H1 (cell line): Measurements from ENCODE around the gene EPHA5. TPM values are rescaled to one million over a fixed set of nuclear protein-coding genes. Genes with fewer than 3 reads are reported as not detected.

ENCODE experiments used
- CTCF ChIA-PET: fragments of 300-600 bp; sonication (Branson Sonifier 250); formaldehyde crosslinking; loops from one replicate; lab custom pipeline; 2021; ENCODE audit not compliant: partially characterized antibody; lab: Charles Lee
- POLR2A ChIA-PET: fragments of 300-600 bp; sonication (Branson Sonifier 250); formaldehyde crosslinking; loops from one replicate; lab custom pipeline; 2021; ENCODE audit warnings: inconsistent platforms; ENCODE audit not compliant: partially characterized antibody; lab: Charles Lee
- DNase-seq, 2 experiments: peaks; one replicate each; pipeline versions ENCODE4 v3.0.0 to v3.0.0-alpha.2; 2010 to 2022; ENCODE audit warnings: low spot score in 2 of 2, low read depth in 1 of 2, mixed read lengths in 1 of 2
- FAIRE-seq: peaks from 2 replicates; lab custom pipeline; 2011; peaks lifted over from hg19 to GRCh38; lab: Jason Lieb, UNC
- H2AFZ ChIP-seq: 2 replicates; pipeline ENCODE4 v1.8.1; 2012; ENCODE audit warnings: low read length, inconsistent platforms
- H2AK5ac ChIP-seq: 2 replicates; pipeline ENCODE4 v1.6.1; 2013; ENCODE audit warnings: low read depth, low read length
- H2BK120ac ChIP-seq: replicated peaks from 2 replicates; pipeline ENCODE3; 2013; ENCODE audit warnings: low read depth, low read length, inconsistent platforms
- H2BK12ac ChIP-seq: 2 replicates; pipeline ENCODE4 v1.6.1; 2013; ENCODE audit warnings: low read depth, low read length
- H2BK15ac ChIP-seq: 2 replicates; pipeline ENCODE4 v1.6.1; 2013; ENCODE audit warnings: low read length
- H2BK20ac ChIP-seq: 2 replicates; pipeline ENCODE4 v1.6.1; 2013; ENCODE audit warnings: low read length
- H2BK5ac ChIP-seq: 2 replicates; pipeline ENCODE4 v1.6.1; 2013; ENCODE audit warnings: low read depth, low read length
- H3K14ac ChIP-seq: 2 replicates; pipeline ENCODE4 v1.6.1; 2013; ENCODE audit warnings: inconsistent platforms; ENCODE audit not compliant: insufficient read length
- H3K18ac ChIP-seq: 2 replicates; pipeline ENCODE4 v1.6.1; 2013; ENCODE audit warnings: low read length; ENCODE audit errors: extremely low read depth
- H3K23ac ChIP-seq: 2 replicates; pipeline ENCODE4 v1.6.1; 2013; ENCODE audit warnings: inconsistent platforms; ENCODE audit not compliant: insufficient read length
- H3K23me2 ChIP-seq: 2 replicates; pipeline ENCODE4 v1.6.1; 2013; ENCODE audit warnings: low read depth, low read length
- H3K27ac ChIP-seq: 2 replicates; pipeline ENCODE4 v1.6.1; 2011; ENCODE audit warnings: low read depth, low read length, inconsistent platforms
- H3K27me3 ChIP-seq, 4 experiments: replicated peaks in 1 of 4; 1 replicate in 1 of 4; 2 replicates in 3 of 4; pipeline versions ENCODE4 v1.6.1 to v1.8.1; 2011 to 2013; ENCODE audit warnings: low read length in 3 of 4, mild to moderate bottlenecking in 3 of 4, inconsistent platforms in 2 of 4, mixed read lengths in 2 of 4, moderate library complexity in 1 of 4; ENCODE audit not compliant: control insufficient read depth in 3 of 4, insufficient read depth in 3 of 4; ENCODE audit errors: extremely low read depth in 1 of 4
- H3K36me3 ChIP-seq, 4 experiments: 2 replicates each; pipeline versions ENCODE4 v1.6.1 to v1.8.1; 2011 to 2013; ENCODE audit warnings: mild to moderate bottlenecking in 4 of 4, low read length in 3 of 4, moderate library complexity in 2 of 4, control low read depth in 1 of 4, inconsistent platforms in 1 of 4; ENCODE audit not compliant: insufficient read depth in 4 of 4, control insufficient read depth in 2 of 4
- H3K4ac ChIP-seq: replicated peaks from 2 replicates; pipeline ENCODE3; 2013; ENCODE audit warnings: low read length, low read depth, mixed read lengths, inconsistent platforms; ENCODE audit not compliant: insufficient read length
- H3K4me1 ChIP-seq, 4 experiments: replicated peaks in 1 of 4; 1 replicate in 1 of 4; 2 replicates in 3 of 4; pipeline versions ENCODE4 v1.6.1 to v1.8.1; 2011 to 2013; ENCODE audit warnings: low read length in 3 of 4, inconsistent platforms in 2 of 4, mixed read lengths in 1 of 4; ENCODE audit not compliant: insufficient read depth in 4 of 4, control insufficient read depth in 3 of 4
- H3K4me2 ChIP-seq, 2 experiments: 2 replicates each; pipeline versions ENCODE4 v1.6.1 to v1.8.1; 2011 to 2013; ENCODE audit warnings: low read depth in 2 of 2, low read length in 2 of 2, control low read depth in 1 of 2, inconsistent platforms in 1 of 2, mild to moderate bottlenecking in 1 of 2; ENCODE audit not compliant: insufficient read depth in 1 of 2
- H3K4me3 ChIP-seq, 4 experiments: fragments of 200-600, 300-600 bp in 1 of 4; sonication (generic), shearing (Covaris generic), sonication (Bioruptor Twin) in 1 of 4; 2 replicates each; pipeline versions ENCODE4 v1.5.1 to v1.8.1; 2011 to 2016; ENCODE audit warnings: low read length in 4 of 4, low read depth in 3 of 4, control low read depth in 2 of 4, inconsistent platforms in 2 of 4, mild to moderate bottlenecking in 2 of 4, mixed read lengths in 1 of 4, moderate library complexity in 1 of 4; ENCODE audit not compliant: insufficient read depth in 2 of 4; ENCODE audit errors: extremely low read depth in 1 of 4
- H3K56ac ChIP-seq: replicated peaks from 2 replicates; pipeline ENCODE3; 2013; ENCODE audit warnings: low read depth, mild to moderate bottlenecking, mixed read lengths, low read length, inconsistent platforms; ENCODE audit not compliant: insufficient read length
- H3K79me1 ChIP-seq: 2 replicates; pipeline ENCODE4 v1.6.1; 2013; ENCODE audit warnings: low read depth, low read length, control low read depth
- H3K79me2 ChIP-seq, 2 experiments: 2 replicates each; pipeline versions ENCODE4 v1.6.1 to v1.8.1; 2012 to 2013; ENCODE audit warnings: low read length in 2 of 2, mild to moderate bottlenecking in 2 of 2, inconsistent platforms in 1 of 2; ENCODE audit not compliant: insufficient read depth in 2 of 2, control insufficient read depth in 1 of 2
- H3K9ac ChIP-seq, 4 experiments: replicated peaks in 1 of 4; 1 replicate in 1 of 4; 2 replicates in 3 of 4; pipeline versions ENCODE4 v1.6.1 to v1.8.1; 2011 to 2013; ENCODE audit warnings: low read depth in 3 of 4, low read length in 3 of 4, control low read depth in 2 of 4, mild to moderate bottlenecking in 2 of 4, moderate library complexity in 2 of 4, inconsistent platforms in 1 of 4; ENCODE audit errors: extremely low read depth in 1 of 4
- H3K9me3 ChIP-seq, 2 experiments: 2 replicates each; pipeline versions ENCODE4 v1.6.1 to v1.8.1; 2012 to 2013; ENCODE audit warnings: mild to moderate bottlenecking in 2 of 2, moderate library complexity in 2 of 2, control low read depth in 1 of 2, inconsistent platforms in 1 of 2, low read depth in 1 of 2, low read length in 1 of 2, mixed read lengths in 1 of 2; ENCODE audit not compliant: insufficient read depth in 2 of 2
- H4K20me1 ChIP-seq, 2 experiments: replicated peaks in 1 of 2; 2 replicates each; pipeline versions ENCODE3 to v1.8.1; 2011 to 2013; ENCODE audit warnings: inconsistent platforms in 2 of 2, low read length in 2 of 2, mild to moderate bottlenecking in 1 of 2; ENCODE audit not compliant: insufficient read depth in 2 of 2, control insufficient read depth in 1 of 2
- H4K5ac ChIP-seq: 2 replicates; pipeline ENCODE4 v1.6.1; 2013; ENCODE audit warnings: low read length, low read depth, mixed read lengths, inconsistent platforms; ENCODE audit not compliant: insufficient read length
- H4K8ac ChIP-seq: 2 replicates; pipeline ENCODE4 v1.8.0; 2013; ENCODE audit warnings: mild to moderate bottlenecking, moderate library complexity, low read length, inconsistent platforms; ENCODE audit not compliant: insufficient read depth; ENCODE audit errors: extremely low read depth
- H4K91ac ChIP-seq: replicated peaks from 2 replicates; pipeline ENCODE3; 2013; ENCODE audit warnings: low read length, mixed read lengths, inconsistent platforms; ENCODE audit not compliant: insufficient read length
- CEBPB ChIP-seq: IDR thresholded peaks from 2 replicates; pipeline ENCODE4 v1.6.1; 2012; ENCODE audit warnings: low read depth, low read length
- CTCF ChIP-seq, 3 experiments: IDR thresholded peaks; 1 replicate in 2 of 3; 2 replicates in 1 of 3; pipeline versions ENCODE4 v1.5.1 to v1.6.1; 2011; ENCODE audit warnings: low read length in 3 of 3, mild to moderate bottlenecking in 3 of 3, inconsistent platforms in 2 of 3, low read depth in 1 of 3, moderate library complexity in 1 of 3; ENCODE audit not compliant: insufficient read depth in 1 of 3; ENCODE audit errors: control extremely low read depth in 1 of 3
- EP300 ChIP-seq, 2 experiments: IDR thresholded peaks; 1 replicate in 1 of 2; 2 replicates in 1 of 2; pipeline ENCODE4 v1.6.1; 2011 to 2012; ENCODE audit warnings: low read depth in 2 of 2, low read length in 2 of 2, mild to moderate bottlenecking in 2 of 2, borderline replicate concordance in 1 of 2, inconsistent platforms in 1 of 2, moderate library complexity in 1 of 2
- RNF2 ChIP-seq: fragments of 200-900, 300-1000 bp; sonication (generic); IDR thresholded peaks from 2 replicates; pipeline ENCODE4 v1.7.1; 2016; ENCODE audit warnings: borderline replicate concordance, low read depth, mild to moderate bottlenecking, antibody characterized with exemption, low read length; ENCODE audit not compliant: poor library complexity, severe bottlenecking; ENCODE audit errors: missing control alignments
- TAF1 ChIP-seq: IDR thresholded peaks from 2 replicates; pipeline ENCODE4 v1.6.1; 2011; ENCODE audit warnings: mild to moderate bottlenecking, low read depth, low read length
- WGBS, 2 experiments: shearing (Covaris generic) in 1 of 2; methylation state at CpG; one replicate each; pipeline versions ENCODE4 v1.1.6 to v1.1.7; 2013 to 2015; ENCODE audit warnings: low lambda C conversion rate in 2 of 2, mixed read lengths in 2 of 2, inconsistent platforms in 1 of 2, low coverage in 1 of 2, missing lambda C conversion rate in 1 of 2; ENCODE audit not compliant: insufficient replicate concordance in 2 of 2, insufficient coverage in 1 of 2, insufficient read length in 1 of 2; ENCODE audit errors: extremely low coverage in 1 of 2, missing lambda C conversion rate in 1 of 2; 5-methylcytosine and 5-hydroxymethylcytosine counted together
- polyA plus RNA-seq, 7 experiments: library from polyadenylated mRNA; depleted of rRNA in 3 of 7; stranded (reverse) in 5 of 7; unstranded in 2 of 7; fragments of >200 nt in 5 of 7; fragments of 200-250 nt in 2 of 7; gene quantifications; 1 replicate in 5 of 7; 2 replicates in 1 of 7; 4 replicates in 1 of 7; pipeline versions ENCODE4 v1.2.1 to v1.2.3, GENCODE V29; 2011 to 2013; ENCODE audit warnings: missing spikeins in 2 of 7, mixed read lengths in 2 of 7
- total RNA-seq: library from RNA; stranded (reverse); fragmentation: NEBNext Ultra II Directional; extraction: Animal tissue kit (Norgen Biotek cat#: 25700); gene quantifications from 2 replicates; pipeline ENCODE4 v1.2.1, GENCODE V29; 2021
- TF ChIP-seq, protein P1 (sequence below): IDR thresholded peaks from 2 replicates; pipeline ENCODE4 v1.6.1; 2012; ENCODE audit warnings: inconsistent platforms
- TF ChIP-seq, protein P2 (sequence below): IDR thresholded peaks from 2 replicates; pipeline ENCODE4 v1.6.1; 2012; ENCODE audit warnings: inconsistent platforms

Gene EPHA5
- total and polyA plus RNA-seq, 2 of the 8 experiments (the other 6 are each of a cell fraction or from before 2014, with no cell fraction given) = 0.03 to 0.11 TPM

DNA sequence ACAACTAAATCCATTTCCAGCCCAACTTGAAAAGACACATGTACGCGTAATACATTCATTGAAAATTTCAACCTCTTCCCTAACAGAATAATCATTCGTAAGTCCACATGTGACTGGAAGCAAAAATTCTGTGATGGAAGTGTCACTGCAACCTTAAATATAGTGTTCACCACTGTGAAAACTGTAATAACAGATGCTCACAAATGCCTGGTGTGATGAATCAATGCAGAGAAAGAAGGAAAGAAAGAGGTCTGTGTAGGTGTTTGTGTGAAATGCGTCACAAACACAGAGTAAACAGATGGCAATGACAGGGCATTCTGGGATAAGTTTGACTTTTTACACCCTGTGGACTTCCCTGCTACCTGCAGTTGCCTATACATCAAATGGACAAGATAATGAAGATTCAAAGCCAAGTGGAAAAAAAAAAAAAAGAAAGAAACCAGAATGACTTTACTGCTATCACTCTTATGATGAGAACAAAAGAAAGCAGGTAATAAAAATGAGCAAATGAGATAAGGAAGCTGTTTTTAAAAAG is 123.3 kb downstream of the EPHA5 start:
- Histone ChIP-seq H3K4me3 (no peak overlapping the region), H2BK20ac (no peak overlapping the region), H3K36me3 (no peaks in the 10 kb centered on the region), H2AFZ (peak overlapping the region; percentile 55; the same call in 1 of the 2 replicates), H3K23me2 (no peaks in the 10 kb centered on the region), H2BK12ac (no peak overlapping the region), H2BK120ac (no peak overlapping the region), H3K14ac (no peak overlapping the region), H2BK5ac (no peak overlapping the region), H3K79me1 (no peaks in the 10 kb centered on the region), H4K8ac (no peak overlapping the region), H3K9me3 (no peaks in the 10 kb centered on the region), H4K5ac (no peak overlapping the region), H4K20me1 (no peaks in the 10 kb centered on the region), H2AK5ac (no peak overlapping the region), H3K4ac (no peak overlapping the region), H3K79me2 (no peaks in the 10 kb centered on the region), H3K4me2 (no peak overlapping the region), H3K27ac (no peak overlapping the region), H3K56ac (no peak overlapping the region), H3K4me1 (no peaks in the 10 kb centered on the region), H3K18ac (no peak overlapping the region), H4K91ac (no peak overlapping the region), H2BK15ac (no peak overlapping the region), H3K27me3 (no peaks in the 10 kb centered on the region), H3K23ac (no peak overlapping the region), H3K9ac (no peak overlapping the region)
- no peak for FAIRE-seq
- ChIA-PET POLR2A (no interaction called here), CTCF (no interaction called here)
- WGBS, 2 experiments = 84% methylated on average over 4 of the region's 4 CpGs; no CpG with 5 or more reads in 1 of the 2 experiments
- no peak for DNase-seq
- TF ChIP-seq, protein P1, sequence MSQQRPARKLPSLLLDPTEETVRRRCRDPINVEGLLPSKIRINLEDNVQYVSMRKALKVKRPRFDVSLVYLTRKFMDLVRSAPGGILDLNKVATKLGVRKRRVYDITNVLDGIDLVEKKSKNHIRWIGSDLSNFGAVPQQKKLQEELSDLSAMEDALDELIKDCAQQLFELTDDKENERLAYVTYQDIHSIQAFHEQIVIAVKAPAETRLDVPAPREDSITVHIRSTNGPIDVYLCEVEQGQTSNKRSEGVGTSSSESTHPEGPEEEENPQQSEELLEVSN = no peak
- TF ChIP-seq RNF2 (no peak), EP300 (IDR thresholded peaks at IDR 0.05; ENCODE audit: borderline replicate concordance in 1 of 2, low read depth in 2 of 2, low read length in 2 of 2) (no peak), TAF1 (no peak), CTCF (IDR thresholded peaks at IDR 0.05; ENCODE audit: control extremely low read depth in 1 of 3, insufficient read depth in 1 of 3, low read depth in 1 of 3, low read length in 3 of 3) (no peak), CEBPB (no peak)
- TF ChIP-seq, protein P2, sequence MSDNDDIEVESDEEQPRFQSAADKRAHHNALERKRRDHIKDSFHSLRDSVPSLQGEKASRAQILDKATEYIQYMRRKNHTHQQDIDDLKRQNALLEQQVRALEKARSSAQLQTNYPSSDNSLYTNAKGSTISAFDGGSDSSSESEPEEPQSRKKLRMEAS = no peak
